ENCODE results near the gene ZFP30. TPM values are rescaled to one million over a fixed set of nuclear protein-coding genes. Genes with fewer than 3 reads are reported as not detected.

Gene ZFP30
- total and polyA plus RNA-seq, 2 of the 13 experiments (the other 11 are each of a cell fraction or from before 2014, with no cell fraction given), result 3.4 to 19.2 TPM

DNA sequence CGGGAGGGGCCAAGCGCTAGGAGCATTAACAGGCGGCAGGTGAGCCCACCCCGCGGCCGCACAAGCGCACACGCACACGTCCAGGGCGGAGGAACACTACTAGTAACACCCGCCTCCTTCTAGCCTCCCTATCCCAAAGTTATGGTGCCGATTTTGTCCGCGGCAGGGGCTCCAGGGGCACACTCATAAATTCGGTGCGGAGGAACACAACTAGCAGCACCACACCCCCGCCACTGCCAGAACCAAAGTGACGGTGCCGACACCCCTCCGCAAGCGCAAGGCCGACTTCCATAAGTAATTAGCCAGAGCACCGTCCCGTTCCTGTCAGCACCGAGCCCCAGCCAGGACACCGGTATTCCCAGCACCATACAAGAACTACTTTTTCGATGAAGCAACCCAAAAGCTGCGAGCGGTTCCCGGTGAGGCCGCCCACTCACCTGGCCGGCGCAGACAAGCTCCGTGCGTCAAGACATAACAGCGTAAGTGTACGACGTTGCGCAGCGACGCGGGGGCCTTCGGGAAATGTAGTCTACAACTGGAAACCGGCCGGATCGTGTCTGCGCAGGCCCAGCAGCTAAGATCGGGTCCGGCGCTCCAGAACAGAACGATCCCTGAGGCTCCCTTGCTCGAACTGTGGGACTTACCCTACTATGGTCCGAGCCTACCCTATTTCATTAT lies 60.8 kb downstream of the ZFP30 start, which contains the start of the genes ZNF540 and ZNF571 (continued):
- TF ChIP-seq, protein P1, sequence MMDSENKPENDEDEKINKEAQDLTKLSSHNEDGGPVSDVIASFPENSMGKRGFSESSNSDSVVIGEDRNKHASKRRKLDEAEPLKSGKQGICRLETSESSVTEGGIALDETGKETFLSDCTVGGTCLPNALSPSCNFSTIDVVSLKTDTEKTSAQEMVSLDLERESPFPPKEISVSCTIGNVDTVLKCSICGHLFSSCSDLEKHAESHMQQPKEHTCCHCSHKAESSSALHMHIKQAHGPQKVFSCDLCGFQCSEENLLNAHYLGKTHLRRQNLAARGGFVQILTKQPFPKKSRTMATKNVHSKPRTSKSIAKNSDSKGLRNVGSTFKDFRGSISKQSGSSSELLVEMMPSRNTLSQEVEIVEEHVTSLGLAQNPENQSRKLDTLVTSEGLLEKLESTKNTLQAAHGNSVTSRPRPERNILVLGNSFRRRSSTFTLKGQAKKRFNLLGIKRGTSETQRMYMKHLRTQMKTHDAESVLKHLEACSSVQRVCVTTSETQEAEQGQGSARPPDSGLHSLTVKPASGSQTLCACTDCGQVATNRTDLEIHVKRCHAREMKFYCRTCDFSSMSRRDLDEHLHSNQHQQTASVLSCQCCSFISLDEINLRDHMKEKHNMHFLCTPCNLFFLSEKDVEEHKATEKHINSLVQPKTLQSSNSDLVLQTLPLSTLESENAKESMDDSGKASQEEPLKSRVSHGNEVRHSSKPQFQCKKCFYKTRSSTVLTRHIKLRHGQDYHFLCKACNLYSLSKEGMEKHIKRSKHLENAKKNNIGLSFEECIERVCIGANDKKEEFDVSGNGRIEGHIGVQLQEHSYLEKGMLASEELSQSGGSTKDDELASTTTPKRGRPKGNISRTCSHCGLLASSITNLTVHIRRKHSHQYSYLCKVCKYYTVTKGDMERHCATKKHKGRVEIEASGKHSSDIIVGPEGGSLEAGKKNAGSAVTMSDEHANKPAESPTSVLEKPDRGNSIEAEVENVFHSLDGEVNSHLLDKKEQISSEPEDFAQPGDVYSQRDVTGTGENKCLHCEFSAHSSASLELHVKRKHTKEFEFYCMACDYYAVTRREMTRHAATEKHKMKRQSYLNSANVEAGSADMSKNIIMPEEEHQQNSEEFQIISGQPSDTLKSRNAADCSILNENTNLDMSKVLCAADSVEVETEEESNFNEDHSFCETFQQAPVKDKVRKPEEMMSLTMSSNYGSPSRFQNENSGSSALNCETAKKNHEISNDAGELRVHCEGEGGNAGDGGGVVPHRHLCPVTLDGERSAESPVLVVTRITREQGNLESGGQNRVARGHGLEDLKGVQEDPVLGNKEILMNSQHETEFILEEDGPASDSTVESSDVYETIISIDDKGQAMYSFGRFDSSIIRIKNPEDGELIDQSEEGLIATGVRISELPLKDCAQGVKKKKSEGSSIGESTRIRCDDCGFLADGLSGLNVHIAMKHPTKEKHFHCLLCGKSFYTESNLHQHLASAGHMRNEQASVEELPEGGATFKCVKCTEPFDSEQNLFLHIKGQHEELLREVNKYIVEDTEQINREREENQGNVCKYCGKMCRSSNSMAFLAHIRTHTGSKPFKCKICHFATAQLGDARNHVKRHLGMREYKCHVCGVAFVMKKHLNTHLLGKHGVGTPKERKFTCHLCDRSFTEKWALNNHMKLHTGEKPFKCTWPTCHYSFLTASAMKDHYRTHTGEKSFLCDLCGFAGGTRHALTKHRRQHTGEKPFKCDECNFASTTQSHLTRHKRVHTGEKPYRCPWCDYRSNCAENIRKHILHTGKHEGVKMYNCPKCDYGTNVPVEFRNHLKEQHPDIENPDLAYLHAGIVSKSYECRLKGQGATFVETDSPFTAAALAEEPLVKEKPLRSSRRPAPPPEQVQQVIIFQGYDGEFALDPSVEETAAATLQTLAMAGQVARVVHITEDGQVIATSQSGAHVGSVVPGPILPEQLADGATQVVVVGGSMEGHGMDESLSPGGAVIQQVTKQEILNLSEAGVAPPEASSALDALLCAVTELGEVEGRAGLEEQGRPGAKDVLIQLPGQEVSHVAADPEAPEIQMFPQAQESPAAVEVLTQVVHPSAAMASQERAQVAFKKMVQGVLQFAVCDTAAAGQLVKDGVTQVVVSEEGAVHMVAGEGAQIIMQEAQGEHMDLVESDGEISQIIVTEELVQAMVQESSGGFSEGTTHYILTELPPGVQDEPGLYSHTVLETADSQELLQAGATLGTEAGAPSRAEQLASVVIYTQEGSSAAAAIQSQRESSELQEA (CRISPR knock-in tag; IDR thresholded peaks at IDR 0.05; ENCODE audit: not compliant biosample characterization), result peak; percentile 31
- no peak for TF ChIP-seq RFX1 (IDR thresholded peaks at IDR 0.05)
- no peak for TF ChIP-seq MTA1 (CRISPR knock-in tag; IDR thresholded peaks at IDR 0.05; ENCODE audit: borderline replicate concordance)
- TF ChIP-seq RFXANK (CRISPR knock-in tag; IDR thresholded peaks at IDR 0.05), result no peak
- no peak for TF ChIP-seq ARHGAP35 (CRISPR knock-in tag; IDR thresholded peaks at IDR 0.05; ENCODE audit: borderline replicate concordance)
- TF ChIP-seq, protein P2, sequence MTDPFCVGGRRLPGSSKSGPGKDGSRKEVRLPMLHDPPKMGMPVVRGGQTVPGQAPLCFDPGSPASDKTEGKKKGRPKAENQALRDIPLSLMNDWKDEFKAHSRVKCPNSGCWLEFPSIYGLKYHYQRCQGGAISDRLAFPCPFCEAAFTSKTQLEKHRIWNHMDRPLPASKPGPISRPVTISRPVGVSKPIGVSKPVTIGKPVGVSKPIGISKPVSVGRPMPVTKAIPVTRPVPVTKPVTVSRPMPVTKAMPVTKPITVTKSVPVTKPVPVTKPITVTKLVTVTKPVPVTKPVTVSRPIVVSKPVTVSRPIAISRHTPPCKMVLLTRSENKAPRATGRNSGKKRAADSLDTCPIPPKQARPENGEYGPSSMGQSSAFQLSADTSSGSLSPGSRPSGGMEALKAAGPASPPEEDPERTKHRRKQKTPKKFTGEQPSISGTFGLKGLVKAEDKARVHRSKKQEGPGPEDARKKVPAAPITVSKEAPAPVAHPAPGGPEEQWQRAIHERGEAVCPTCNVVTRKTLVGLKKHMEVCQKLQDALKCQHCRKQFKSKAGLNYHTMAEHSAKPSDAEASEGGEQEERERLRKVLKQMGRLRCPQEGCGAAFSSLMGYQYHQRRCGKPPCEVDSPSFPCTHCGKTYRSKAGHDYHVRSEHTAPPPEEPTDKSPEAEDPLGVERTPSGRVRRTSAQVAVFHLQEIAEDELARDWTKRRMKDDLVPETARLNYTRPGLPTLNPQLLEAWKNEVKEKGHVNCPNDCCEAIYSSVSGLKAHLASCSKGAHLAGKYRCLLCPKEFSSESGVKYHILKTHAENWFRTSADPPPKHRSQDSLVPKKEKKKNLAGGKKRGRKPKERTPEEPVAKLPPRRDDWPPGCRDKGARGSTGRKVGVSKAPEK (CRISPR knock-in tag; IDR thresholded peaks at IDR 0.05; ENCODE audit: borderline replicate concordance), result no peak
- 0 out of 2 replicates have a peak, but pooled peaks have one; percentile 20 for TF ChIP-seq DR1 (CRISPR knock-in tag; IDR thresholded peaks at IDR 0.05)
- TF ChIP-seq ZNF616 (CRISPR knock-in tag; IDR thresholded peaks at IDR 0.05; ENCODE audit: low read depth), result no peak
- TF ChIP-seq MXD4 (CRISPR knock-in tag; IDR thresholded peaks at IDR 0.05), result 0 out of 2 replicates have a peak, but pooled peaks have one; percentile 22
- TF ChIP-seq, protein P3, sequence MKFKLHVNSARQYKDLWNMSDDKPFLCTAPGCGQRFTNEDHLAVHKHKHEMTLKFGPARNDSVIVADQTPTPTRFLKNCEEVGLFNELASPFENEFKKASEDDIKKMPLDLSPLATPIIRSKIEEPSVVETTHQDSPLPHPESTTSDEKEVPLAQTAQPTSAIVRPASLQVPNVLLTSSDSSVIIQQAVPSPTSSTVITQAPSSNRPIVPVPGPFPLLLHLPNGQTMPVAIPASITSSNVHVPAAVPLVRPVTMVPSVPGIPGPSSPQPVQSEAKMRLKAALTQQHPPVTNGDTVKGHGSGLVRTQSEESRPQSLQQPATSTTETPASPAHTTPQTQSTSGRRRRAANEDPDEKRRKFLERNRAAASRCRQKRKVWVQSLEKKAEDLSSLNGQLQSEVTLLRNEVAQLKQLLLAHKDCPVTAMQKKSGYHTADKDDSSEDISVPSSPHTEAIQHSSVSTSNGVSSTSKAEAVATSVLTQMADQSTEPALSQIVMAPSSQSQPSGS (CRISPR knock-in tag; IDR thresholded peaks at IDR 0.05), result peak; percentile 43; the same call in 1 of the 2 replicates
- TF ChIP-seq, protein P4, sequence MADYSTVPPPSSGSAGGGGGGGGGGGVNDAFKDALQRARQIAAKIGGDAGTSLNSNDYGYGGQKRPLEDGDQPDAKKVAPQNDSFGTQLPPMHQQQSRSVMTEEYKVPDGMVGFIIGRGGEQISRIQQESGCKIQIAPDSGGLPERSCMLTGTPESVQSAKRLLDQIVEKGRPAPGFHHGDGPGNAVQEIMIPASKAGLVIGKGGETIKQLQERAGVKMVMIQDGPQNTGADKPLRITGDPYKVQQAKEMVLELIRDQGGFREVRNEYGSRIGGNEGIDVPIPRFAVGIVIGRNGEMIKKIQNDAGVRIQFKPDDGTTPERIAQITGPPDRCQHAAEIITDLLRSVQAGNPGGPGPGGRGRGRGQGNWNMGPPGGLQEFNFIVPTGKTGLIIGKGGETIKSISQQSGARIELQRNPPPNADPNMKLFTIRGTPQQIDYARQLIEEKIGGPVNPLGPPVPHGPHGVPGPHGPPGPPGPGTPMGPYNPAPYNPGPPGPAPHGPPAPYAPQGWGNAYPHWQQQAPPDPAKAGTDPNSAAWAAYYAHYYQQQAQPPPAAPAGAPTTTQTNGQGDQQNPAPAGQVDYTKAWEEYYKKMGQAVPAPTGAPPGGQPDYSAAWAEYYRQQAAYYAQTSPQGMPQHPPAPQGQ (CRISPR knock-in tag; IDR thresholded peaks at IDR 0.05; ENCODE audit: borderline replicate concordance), result no peak
- TF ChIP-seq ZSCAN22 (CRISPR knock-in tag; IDR thresholded peaks at IDR 0.05), result no peak
- no peak for TF ChIP-seq ZNF549 (CRISPR knock-in tag; IDR thresholded peaks at IDR 0.05)
- no peak for TF ChIP-seq ZNF253 (CRISPR knock-in tag; IDR thresholded peaks at IDR 0.05; ENCODE audit: borderline replicate concordance)
